WTC11 (cell line): Measurements from ENCODE around the gene DYNLT1. TPM values are rescaled to one million over a fixed set of nuclear protein-coding genes. Genes with fewer than 3 reads are reported as not detected.

Experiments used
- ATF1 ChIP-seq: sonication (generic); formaldehyde crosslinking; IDR thresholded peaks from 2 replicates; pipeline ENCODE4 v1.8.1; 2023; ENCODE audit warnings: mild to moderate bottlenecking, moderate library complexity, missing genetic modification reagents
- ZNF263 ChIP-seq: sonication (generic); formaldehyde crosslinking; IDR thresholded peaks from 2 replicates; pipeline ENCODE4 v1.8.1; 2022; ENCODE audit warnings: low read depth, mild to moderate bottlenecking, moderate library complexity, missing genetic modification reagents
- microRNA-seq: library from miRNA; unstranded; fragments of <30 nt; microRNA quantifications from one replicate; pipeline ENCODE4 v1.2.0, GENCODE V29; 2022; ENCODE audit warnings: borderline number of aligned reads
- total RNA-seq: library from RNA; stranded (reverse); gene quantifications from 3 replicates; pipeline ENCODE4 v1.2.3, GENCODE V29; 2021
- TF ChIP-seq, protein P1 (sequence below): sonication (generic); formaldehyde crosslinking; IDR thresholded peaks from 2 replicates; pipeline ENCODE4 v1.8.0; 2023; ENCODE audit warnings: mild to moderate bottlenecking, missing genetic modification reagents
- TF ChIP-seq, protein P2 (sequence below): fragments of 250-450 bp; sonication (Bioruptor Pico); IDR thresholded peaks from 2 replicates; pipeline ENCODE4 v1.9.0; 2021; ENCODE audit warnings: mild to moderate bottlenecking

Gene DYNLT1
- total RNA-seq, 1 experiment from 2014 or later, result 79.0 TPM

DNA sequence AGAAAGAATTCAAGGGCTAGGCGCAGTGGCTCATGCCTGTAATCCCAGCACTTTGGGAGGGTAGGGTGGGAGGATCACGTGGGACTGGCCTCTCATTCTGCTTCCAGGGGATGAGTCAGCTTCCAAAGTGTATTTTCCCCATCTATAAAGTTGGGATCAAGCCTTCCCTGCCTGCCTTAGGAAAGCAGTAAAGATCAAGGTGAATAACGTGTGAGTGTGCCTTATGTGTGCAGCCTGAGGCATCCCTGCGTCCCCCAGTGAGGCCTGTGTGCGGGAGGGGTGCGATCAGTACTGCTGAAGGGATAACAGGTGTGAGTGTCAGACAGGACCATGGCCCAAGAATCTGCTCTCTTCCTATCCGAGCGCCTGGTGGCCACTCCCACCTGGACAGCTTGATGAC, 57.9 kb downstream of the DYNLT1 start (continued):
- TF ChIP-seq, protein P1, sequence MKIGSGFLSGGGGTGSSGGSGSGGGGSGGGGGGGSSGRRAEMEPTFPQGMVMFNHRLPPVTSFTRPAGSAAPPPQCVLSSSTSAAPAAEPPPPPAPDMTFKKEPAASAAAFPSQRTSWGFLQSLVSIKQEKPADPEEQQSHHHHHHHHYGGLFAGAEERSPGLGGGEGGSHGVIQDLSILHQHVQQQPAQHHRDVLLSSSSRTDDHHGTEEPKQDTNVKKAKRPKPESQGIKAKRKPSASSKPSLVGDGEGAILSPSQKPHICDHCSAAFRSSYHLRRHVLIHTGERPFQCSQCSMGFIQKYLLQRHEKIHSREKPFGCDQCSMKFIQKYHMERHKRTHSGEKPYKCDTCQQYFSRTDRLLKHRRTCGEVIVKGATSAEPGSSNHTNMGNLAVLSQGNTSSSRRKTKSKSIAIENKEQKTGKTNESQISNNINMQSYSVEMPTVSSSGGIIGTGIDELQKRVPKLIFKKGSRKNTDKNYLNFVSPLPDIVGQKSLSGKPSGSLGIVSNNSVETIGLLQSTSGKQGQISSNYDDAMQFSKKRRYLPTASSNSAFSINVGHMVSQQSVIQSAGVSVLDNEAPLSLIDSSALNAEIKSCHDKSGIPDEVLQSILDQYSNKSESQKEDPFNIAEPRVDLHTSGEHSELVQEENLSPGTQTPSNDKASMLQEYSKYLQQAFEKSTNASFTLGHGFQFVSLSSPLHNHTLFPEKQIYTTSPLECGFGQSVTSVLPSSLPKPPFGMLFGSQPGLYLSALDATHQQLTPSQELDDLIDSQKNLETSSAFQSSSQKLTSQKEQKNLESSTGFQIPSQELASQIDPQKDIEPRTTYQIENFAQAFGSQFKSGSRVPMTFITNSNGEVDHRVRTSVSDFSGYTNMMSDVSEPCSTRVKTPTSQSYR, result no peak
- TF ChIP-seq, protein P2, sequence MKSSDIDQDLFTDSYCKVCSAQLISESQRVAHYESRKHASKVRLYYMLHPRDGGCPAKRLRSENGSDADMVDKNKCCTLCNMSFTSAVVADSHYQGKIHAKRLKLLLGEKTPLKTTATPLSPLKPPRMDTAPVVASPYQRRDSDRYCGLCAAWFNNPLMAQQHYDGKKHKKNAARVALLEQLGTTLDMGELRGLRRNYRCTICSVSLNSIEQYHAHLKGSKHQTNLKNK (CRISPR knock-in tag), result no peak
- TF ChIP-seq ATF1 (CRISPR knock-in tag) (no peak), ZNF263 (CRISPR knock-in tag) (no peak)

Small RNA genes within 50 kb of the gene (microRNA-seq; reads per million reads assigned to microRNA genes)
- gene MIR7161, result not detected

Other genes with a start within 250 kb of the DYNLT1 start
- gene TMEM181, start 84.7 kb downstream of the DYNLT1 start, total RNA-seq, result 18.8 to 22.1 TPM (median 21.2 TPM) in 3 replicates
- gene SYTL3, start 5.3 kb upstream of the DYNLT1 start, total RNA-seq, result 0.27 to 0.39 TPM (median 0.28 TPM) in 3 replicates
- gene EZR, start 174.6 kb upstream of the DYNLT1 start, total RNA-seq, result 194 to 215 TPM (median 199 TPM) in 3 replicates